HepG2 (cell line): Measurements from ENCODE around the gene PPP1R2C. TPM values are rescaled to one million over a fixed set of nuclear protein-coding genes. Genes with fewer than 3 reads are reported as not detected.

Source experiments
- ATAC-seq: fragments of 200-7000 bp; cut with Tn5 transposase; 3 replicates; pipeline ENCODE4 v1.9.1; 2020; ENCODE audit warnings: mild to moderate bottlenecking, moderate library complexity
- BruUV-seq: library from RNA; stranded (reverse); fragments of 400-500 nt; replicated peaks from 2 replicates; lab custom pipeline; 2021; lab: Mats Ljungman, UMichigan
- CTCF ChIA-PET: fragments of 300-600 bp; formaldehyde crosslinking; extraction: SDS; loops from one replicate; lab custom pipeline; 2021; ENCODE audit warnings: low total read pairs, inconsistent platforms, low intra/inter-chr PET ratio; lab: Yijun Ruan, JAX
- POLR2A ChIA-PET: fragments of 350-600 bp; sonication (Branson Sonifier 250); formaldehyde crosslinking; loops from one replicate; lab custom pipeline; 2020; ENCODE audit warnings: antibody characterized with exemption, inconsistent platforms; lab: Yijun Ruan, JAX
- DNase-seq: peaks from one replicate; pipeline ENCODE4 v3.0.0-alpha.2; 2015; ENCODE audit warnings: low spot score
- FAIRE-seq: peaks from 3 replicates; lab custom pipeline; 2011; peaks lifted over from hg19 to GRCh38; lab: Jason Lieb, UNC
- H2AFZ ChIP-seq: one replicate; pipeline ENCODE4 v1.6.1; 2011; ENCODE audit warnings: low read length, inconsistent platforms
- H3K27ac ChIP-seq: fragments of 300-600 bp; 3 replicates; pipeline ENCODE4 v1.8.0; 2011; ENCODE audit warnings: mixed run types, mild to moderate bottlenecking, mixed read lengths, low read length, inconsistent platforms; ENCODE audit not compliant: insufficient read depth; ENCODE audit errors: extremely low read length
- H3K27me3 ChIP-seq, 2 experiments: fragments of 200-600 bp in 1 of 2; 2 replicates in 1 of 2; 3 replicates in 1 of 2; pipeline versions ENCODE4 v1.6.0 to v1.8.0; 2011; ENCODE audit warnings: low read length in 2 of 2, mild to moderate bottlenecking in 2 of 2, moderate library complexity in 2 of 2, inconsistent platforms in 1 of 2; ENCODE audit not compliant: insufficient read depth in 2 of 2, control insufficient read depth in 1 of 2
- H3K36me3 ChIP-seq, 2 experiments: fragments of 200-600 bp in 1 of 2; replicated peaks in 1 of 2; 2 replicates in 1 of 2; 3 replicates in 1 of 2; pipeline versions ENCODE4 v1.5.1 to v1.8.0; 2011; ENCODE audit warnings: low read length in 2 of 2, inconsistent platforms in 1 of 2; ENCODE audit not compliant: insufficient read depth in 2 of 2, control insufficient read depth in 1 of 2
- H3K4me1 ChIP-seq: 2 replicates; pipeline ENCODE4 v1.5.1; 2012; ENCODE audit warnings: low read length, inconsistent platforms; ENCODE audit not compliant: insufficient read depth
- H3K4me2 ChIP-seq: 2 replicates; pipeline ENCODE4 v1.6.0; 2011; ENCODE audit warnings: low read depth, low read length, inconsistent platforms
- H3K4me3 ChIP-seq, 3 experiments: fragments of 200-600 bp in 1 of 3; sonication (generic), shearing (Covaris generic) in 1 of 3; replicated peaks in 1 of 3; 2 replicates each; pipeline ENCODE4 v1.5.1; 2011 to 2016; ENCODE audit warnings: low read length in 3 of 3, inconsistent platforms in 2 of 3, low read depth in 2 of 3, mild to moderate bottlenecking in 2 of 3, control low read depth in 1 of 3, mixed read lengths in 1 of 3; ENCODE audit not compliant: insufficient read depth in 1 of 3
- H3K79me2 ChIP-seq: one replicate; pipeline ENCODE4 v1.6.1; 2011; ENCODE audit warnings: low read length, inconsistent platforms; ENCODE audit not compliant: insufficient read depth
- H3K9ac ChIP-seq: 2 replicates; pipeline ENCODE4 v1.6.0; 2011; ENCODE audit warnings: mild to moderate bottlenecking, low read depth, low read length, inconsistent platforms; ENCODE audit not compliant: insufficient read depth
- H3K9me3 ChIP-seq: 2 replicates; pipeline ENCODE4 v1.5.1; 2012; ENCODE audit warnings: mild to moderate bottlenecking, low read length
- H4K20me1 ChIP-seq: 2 replicates; pipeline ENCODE4 v1.6.0; 2011; ENCODE audit warnings: inconsistent platforms, mild to moderate bottlenecking, low read length, moderate library complexity; ENCODE audit not compliant: insufficient read depth
- CENPX ChIP-seq: sonication (generic); formaldehyde crosslinking; IDR thresholded peaks from 2 replicates; pipeline ENCODE4 v1.9.0; 2021; ENCODE audit warnings: mild to moderate bottlenecking, missing genetic modification reagents, moderate library complexity
- FOXM1 ChIP-seq: sonication (generic); formaldehyde crosslinking; IDR thresholded peaks from 2 replicates; pipeline ENCODE4 v1.5.0; 2020; ENCODE audit warnings: missing genetic modification reagents
- HOMEZ ChIP-seq: IDR thresholded peaks from 2 replicates; pipeline ENCODE4 v1.6.1; 2016; ENCODE audit warnings: low read depth
- KLF11 ChIP-seq: IDR thresholded peaks from 2 replicates; pipeline ENCODE4 v1.6.1; 2016; ENCODE audit warnings: missing compliant biosample characterization
- MXD3 ChIP-seq: IDR thresholded peaks from 2 replicates; pipeline ENCODE4 v1.6.1; 2016; ENCODE audit warnings: mild to moderate bottlenecking, missing biosample characterization, missing genetic modification reagents
- REL ChIP-seq: sonication (generic); formaldehyde crosslinking; conservative IDR thresholded peaks from 2 replicates; pipeline ENCODE4 v1.8.0; 2022; ENCODE audit warnings: mild to moderate bottlenecking, missing genetic modification reagents, moderate library complexity
- TBL1XR1 ChIP-seq: fragments of 150-350 bp; IDR thresholded peaks from 2 replicates; pipeline ENCODE4 v1.6.1; 2014; ENCODE audit warnings: borderline replicate concordance, low read length; ENCODE audit not compliant: partially characterized antibody
- ZMYM3 ChIP-seq: sonication (generic); formaldehyde crosslinking; IDR thresholded peaks from 2 replicates; pipeline ENCODE4 v1.5.1; 2020; ENCODE audit warnings: mild to moderate bottlenecking, missing genetic modification reagents
- ZNF30 ChIP-seq: sonication (generic); formaldehyde crosslinking; IDR thresholded peaks from 2 replicates; pipeline ENCODE4 v1.5.0; 2020; ENCODE audit warnings: mild to moderate bottlenecking, missing genetic modification reagents
- ZNF34 ChIP-seq: sonication (generic); formaldehyde crosslinking; IDR thresholded peaks from 2 replicates; pipeline ENCODE4 v1.4.0; 2020; ENCODE audit warnings: mild to moderate bottlenecking, missing genetic modification reagents, borderline replicate concordance
- ZNF574 ChIP-seq: sonication (generic); formaldehyde crosslinking; IDR thresholded peaks from 2 replicates; pipeline ENCODE4 v1.4.0; 2020; ENCODE audit warnings: missing genetic modification reagents
- ZSCAN31 ChIP-seq: sonication (generic); formaldehyde crosslinking; IDR thresholded peaks from 2 replicates; pipeline ENCODE4 v1.5.0; 2020; ENCODE audit warnings: low read depth, mild to moderate bottlenecking, missing genetic modification reagents
- WGBS: methylation state at CpG from one replicate; pipeline ENCODE4 v1.1.6; 2017; ENCODE audit warnings: low lambda C conversion rate; 5-methylcytosine and 5-hydroxymethylcytosine counted together
- in situ Hi-C: cut with HindIII; loops from 2 replicates; pipeline ENCODE4 v1.10.0; 2017; ENCODE audit warnings: low pct_unique_long_range_greater_than_20kb; ENCODE audit not compliant: extremely low pct_ligation_motif_present
- intact Hi-C: fragments of 100-400 bp; cut with micrococcal nuclease; formaldehyde crosslinking; loops from one replicate; pipeline ENCODE4 v1.10.0; 2022; ENCODE audit not compliant: unreplicated experiment
- polyA plus RNA-seq, 8 experiments: library from polyadenylated mRNA; depleted of rRNA in 3 of 8; stranded (reverse) in 7 of 8; unstranded in 1 of 8; fragments of >200 nt; fragmentation: Illumina TruSeq in 4 of 8; extraction: Trizol in 4 of 8; gene quantifications; 2 replicates each; pipeline versions ENCODE4 v1.2.1 to v1.2.3, GENCODE V29; 2011 to 2016; ENCODE audit warnings: low read depth in 4 of 8, missing spikeins in 1 of 8, mixed read lengths in 1 of 8; ENCODE audit not compliant: insufficient read depth in 1 of 8
- total RNA-seq, 5 experiments: library from RNA; depleted of rRNA; stranded (reverse); fragments of >200 nt; fragmentation: Illumina TruSeq; extraction: Trizol; gene quantifications; 2 replicates each; pipeline ENCODE4 v1.2.3, GENCODE V29; 2016; ENCODE audit warnings: low read depth in 1 of 5
- TF ChIP-seq, protein P1 (sequence below): sonication (generic); formaldehyde crosslinking; IDR thresholded peaks from 2 replicates; pipeline ENCODE4 v1.5.1; 2020; ENCODE audit warnings: mild to moderate bottlenecking, missing genetic modification reagents, borderline replicate concordance

Gene PPP1R2C
- total and polyA plus RNA-seq, 2 of the 13 experiments (the other 11 are each of a cell fraction or from before 2014, with no cell fraction given), result not detected

DNA sequence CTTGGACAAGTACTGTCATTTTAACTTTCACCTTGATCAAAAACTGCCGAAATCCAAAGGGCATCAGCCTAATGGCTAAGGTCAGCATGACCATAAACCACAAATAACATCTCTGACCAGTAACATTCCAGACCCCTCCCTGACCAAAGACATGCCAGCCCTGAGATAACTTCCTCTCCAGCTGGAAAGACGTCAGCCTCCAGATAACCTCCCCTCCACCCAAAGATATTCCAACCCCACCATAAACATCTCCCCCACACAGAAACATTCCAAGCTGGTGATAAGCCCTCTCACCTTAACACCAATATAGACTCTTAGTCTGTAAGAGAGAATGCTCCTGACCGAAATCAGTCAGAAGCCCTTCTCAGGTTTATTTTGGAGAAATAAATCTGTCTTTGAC lies 7.4 kb downstream of the PPP1R2C start (continued):
- no peak for TF ChIP-seq ZNF574 (CRISPR knock-in tag)

DNA sequence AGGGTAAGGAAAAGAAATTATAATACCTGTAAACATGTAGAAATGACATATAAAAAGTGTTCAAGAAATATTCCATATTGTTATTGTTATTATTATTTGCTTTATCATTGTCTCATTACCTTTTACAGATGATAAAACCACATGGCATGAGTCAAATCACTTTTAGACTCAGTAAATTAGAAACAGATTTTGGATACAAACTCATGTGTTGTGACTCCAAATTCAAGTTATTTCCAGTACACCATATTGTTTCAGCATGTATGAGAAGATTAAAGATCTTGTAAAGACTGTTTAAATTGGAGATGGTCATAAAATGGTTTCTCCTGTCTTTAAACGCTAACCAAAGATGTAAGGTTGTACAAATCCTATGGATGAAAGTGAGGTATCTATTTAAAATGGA lies 18.1 kb downstream of the PPP1R2C start:
- Histone ChIP-seq H3K9ac (no peak overlapping the region), H3K9me3 (no peaks in the 10 kb centered on the region), H3K79me2 (no peaks in the 10 kb centered on the region), H3K4me1 (no peaks in the 10 kb centered on the region), H2AFZ (no peak overlapping the region), H3K4me3 (no peak overlapping the region), H3K27me3 (no peaks in the 10 kb centered on the region), H4K20me1 (no peaks in the 10 kb centered on the region), H3K36me3 (no peaks in the 10 kb centered on the region), H3K4me2 (no peak overlapping the region), H3K27ac (no peak overlapping the region)
- no peak for FAIRE-seq
- intact Hi-C loops (no loop called here), in situ Hi-C loops (no loop called here)
- ChIA-PET CTCF (no interaction called here), POLR2A (no interaction called here)
- no peak for ATAC-seq
- no TSS peak for BruUV-seq
- no peak for DNase-seq
- 0% methylated on average over 1 of the region's 1 CpG for WGBS
- TF ChIP-seq TBL1XR1 (no peak), CENPX (CRISPR knock-in tag) (no peak), MXD3 (CRISPR knock-in tag) (no peak), KLF11 (CRISPR knock-in tag) (no peak), ZNF34 (CRISPR knock-in tag) (no peak), ZNF30 (no peak), FOXM1 (CRISPR knock-in tag) (no peak), REL (CRISPR knock-in tag) (no peak), ZMYM3 (CRISPR knock-in tag) (no peak), ZSCAN31 (CRISPR knock-in tag) (no peak), HOMEZ (no peak)
- TF ChIP-seq, protein P1, sequence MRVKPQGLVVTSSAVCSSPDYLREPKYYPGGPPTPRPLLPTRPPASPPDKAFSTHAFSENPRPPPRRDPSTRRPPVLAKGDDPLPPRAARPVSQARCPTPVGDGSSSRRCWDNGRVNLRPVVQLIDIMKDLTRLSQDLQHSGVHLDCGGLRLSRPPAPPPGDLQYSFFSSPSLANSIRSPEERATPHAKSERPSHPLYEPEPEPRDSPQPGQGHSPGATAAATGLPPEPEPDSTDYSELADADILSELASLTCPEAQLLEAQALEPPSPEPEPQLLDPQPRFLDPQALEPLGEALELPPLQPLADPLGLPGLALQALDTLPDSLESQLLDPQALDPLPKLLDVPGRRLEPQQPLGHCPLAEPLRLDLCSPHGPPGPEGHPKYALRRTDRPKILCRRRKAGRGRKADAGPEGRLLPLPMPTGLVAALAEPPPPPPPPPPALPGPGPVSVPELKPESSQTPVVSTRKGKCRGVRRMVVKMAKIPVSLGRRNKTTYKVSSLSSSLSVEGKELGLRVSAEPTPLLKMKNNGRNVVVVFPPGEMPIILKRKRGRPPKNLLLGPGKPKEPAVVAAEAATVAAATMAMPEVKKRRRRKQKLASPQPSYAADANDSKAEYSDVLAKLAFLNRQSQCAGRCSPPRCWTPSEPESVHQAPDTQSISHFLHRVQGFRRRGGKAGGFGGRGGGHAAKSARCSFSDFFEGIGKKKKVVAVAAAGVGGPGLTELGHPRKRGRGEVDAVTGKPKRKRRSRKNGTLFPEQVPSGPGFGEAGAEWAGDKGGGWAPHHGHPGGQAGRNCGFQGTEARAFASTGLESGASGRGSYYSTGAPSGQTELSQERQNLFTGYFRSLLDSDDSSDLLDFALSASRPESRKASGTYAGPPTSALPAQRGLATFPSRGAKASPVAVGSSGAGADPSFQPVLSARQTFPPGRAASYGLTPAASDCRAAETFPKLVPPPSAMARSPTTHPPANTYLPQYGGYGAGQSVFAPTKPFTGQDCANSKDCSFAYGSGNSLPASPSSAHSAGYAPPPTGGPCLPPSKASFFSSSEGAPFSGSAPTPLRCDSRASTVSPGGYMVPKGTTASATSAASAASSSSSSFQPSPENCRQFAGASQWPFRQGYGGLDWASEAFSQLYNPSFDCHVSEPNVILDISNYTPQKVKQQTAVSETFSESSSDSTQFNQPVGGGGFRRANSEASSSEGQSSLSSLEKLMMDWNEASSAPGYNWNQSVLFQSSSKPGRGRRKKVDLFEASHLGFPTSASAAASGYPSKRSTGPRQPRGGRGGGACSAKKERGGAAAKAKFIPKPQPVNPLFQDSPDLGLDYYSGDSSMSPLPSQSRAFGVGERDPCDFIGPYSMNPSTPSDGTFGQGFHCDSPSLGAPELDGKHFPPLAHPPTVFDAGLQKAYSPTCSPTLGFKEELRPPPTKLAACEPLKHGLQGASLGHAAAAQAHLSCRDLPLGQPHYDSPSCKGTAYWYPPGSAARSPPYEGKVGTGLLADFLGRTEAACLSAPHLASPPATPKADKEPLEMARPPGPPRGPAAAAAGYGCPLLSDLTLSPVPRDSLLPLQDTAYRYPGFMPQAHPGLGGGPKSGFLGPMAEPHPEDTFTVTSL (CRISPR knock-in tag), result no peak
